Hematopoietic multipotent progenitor cell treated with erythropoietin and hydrocortisone succinate and interleukin-3 and kit ligand, for 8 days (in vitro differentiated cells): ENCODE results near the gene HNRNPA3.
A peak's percentile ranks its signal among the peaks of the same experiment; 100 is the strongest.
"Not testable (repeated sequence)": the region's sequence is repeated elsewhere in the genome, so short reads cannot be mapped to it uniquely, and the experiment has no call there.

Source experiments
- DNase-seq: peaks from one replicate; pipeline ENCODE4 v3.0.0-alpha.2; 2015

HNRNPA3 gene

DNA sequence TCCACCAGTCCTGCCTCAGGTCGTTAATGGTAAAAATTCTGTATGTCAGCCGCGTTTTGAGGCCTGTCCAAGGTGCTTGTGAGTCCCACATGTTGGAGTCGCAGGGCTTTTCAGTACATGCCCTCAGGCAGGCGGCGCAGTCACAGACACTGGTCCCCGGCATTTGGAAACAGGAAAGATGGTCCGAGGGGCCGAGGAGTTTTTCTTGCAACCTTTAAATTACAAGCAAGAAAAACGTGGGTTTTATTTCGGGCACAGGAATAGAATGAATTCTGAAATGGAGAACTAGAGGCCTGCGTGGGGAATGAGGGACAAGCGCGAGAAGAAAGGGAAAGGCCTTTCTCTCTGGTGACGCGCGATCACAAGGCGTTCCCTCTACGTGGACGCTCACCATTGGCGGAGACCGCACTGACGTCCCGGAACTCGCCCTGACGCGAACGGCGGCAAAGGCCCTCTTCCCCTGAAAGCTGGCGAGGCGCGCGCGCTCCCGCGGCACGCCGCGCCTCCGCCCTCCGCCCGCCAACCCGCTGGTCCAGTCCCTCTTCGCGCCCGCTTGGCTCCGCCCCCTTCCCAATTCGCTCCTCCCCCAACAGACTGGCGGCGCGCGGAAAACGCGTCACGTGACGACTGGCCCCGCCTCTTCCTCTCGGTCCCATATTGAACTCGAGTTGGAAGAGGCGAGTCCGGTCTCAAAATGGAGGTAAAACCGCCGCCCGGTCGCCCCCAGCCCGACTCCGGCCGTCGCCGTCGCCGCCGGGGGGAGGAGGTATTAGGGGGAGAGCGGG, at the start of gene HNRNPA3:
HNRNPA3 (plus strand) TSS at position 689 of the 785 bp plus-strand sequence; CDS start at position 695, 6 bp downstream.
- DNase-seq = peak; percentile 98

GRCh38 chr2:177164131-177164530, 48.5 kb upstream of the HNRNPA3 start:
- DNase-seq = no peak

DNA sequence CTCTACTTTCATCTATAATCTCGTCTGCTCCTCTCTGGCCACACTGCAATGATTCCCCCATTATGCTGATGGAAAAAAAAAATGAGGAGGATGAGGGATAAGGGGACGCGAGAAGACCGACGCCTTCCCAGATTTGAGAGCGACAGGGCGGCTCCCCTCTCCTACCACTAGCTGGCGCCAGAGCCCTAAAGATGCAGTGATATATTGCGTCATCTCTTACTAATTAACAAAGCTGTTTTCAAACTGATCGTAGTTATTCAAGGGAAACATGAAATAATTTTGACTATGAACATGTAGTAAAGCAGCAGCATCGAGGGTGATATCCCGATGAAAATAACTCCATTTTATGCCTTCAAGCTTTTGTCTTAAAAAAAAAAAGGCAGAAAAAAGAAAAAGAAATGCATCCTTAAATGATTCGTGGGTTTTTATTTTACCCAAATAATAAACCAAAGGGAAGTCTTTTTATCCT, 48.0 kb upstream of the HNRNPA3 start:
- peak; percentile 90 for DNase-seq

DNA sequence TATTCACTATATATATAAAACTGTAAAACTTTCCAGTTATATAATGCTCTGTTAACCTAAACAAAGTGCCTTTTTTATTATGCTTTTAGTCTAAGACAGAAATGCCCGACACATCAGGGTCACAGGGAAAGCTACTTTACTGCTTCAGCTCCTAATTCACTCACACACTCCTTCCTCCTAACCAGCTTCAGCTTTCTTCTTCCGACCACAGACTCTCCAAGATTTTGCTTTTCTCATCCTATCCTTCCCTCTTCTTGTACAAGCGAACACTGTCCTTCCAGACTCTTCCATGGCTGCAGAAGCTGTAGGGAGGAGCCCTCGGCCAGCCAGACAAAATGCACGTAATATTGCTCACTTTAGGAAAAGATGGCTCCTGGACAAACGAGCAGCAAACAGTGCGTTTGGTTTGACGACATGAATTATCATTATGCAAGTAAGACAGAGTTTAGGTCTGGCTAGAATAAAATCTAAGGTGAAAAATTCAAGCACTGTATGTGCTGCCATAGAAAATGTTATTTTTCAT, 47.5 kb upstream of the HNRNPA3 start:
- peak; percentile 53 for DNase-seq

- DNase-seq = peak; percentile 27
These were observed 46.6 kb upstream of the HNRNPA3 start for GRCh38 chr2:177165721-177166711.

DNA sequence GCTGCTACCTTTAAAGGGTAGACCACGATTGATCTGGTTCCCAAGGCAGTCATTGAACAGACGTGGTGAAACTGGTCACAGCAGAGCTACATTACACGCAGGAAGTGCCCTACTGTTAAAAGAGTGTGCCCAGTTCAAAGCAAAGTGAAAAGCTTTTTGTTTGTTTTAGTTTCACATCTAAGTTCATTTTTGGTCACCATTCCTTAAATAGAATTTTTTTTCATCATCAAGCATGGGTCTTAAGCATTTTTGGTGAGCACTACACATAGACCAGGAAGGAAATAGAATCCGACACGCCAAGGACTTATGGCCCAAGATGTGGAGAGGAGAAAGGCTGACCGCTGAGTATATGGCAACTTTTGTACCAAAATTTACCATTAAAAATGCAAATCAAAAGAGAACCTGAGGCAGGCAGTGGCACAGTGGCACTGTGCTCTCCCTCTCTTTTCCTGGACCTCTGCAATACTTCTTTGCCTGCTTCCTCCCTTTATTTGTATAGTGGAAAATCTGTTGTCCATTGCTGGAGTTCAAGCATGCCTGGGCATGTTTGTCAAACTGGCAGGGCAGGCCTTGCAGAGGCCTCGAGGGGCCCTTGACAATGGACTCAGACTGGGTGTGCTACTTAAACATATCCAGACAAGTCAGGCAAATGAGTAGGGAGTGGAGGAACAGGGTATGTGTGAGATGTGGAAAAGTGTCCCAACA, 42.6 kb upstream of the HNRNPA3 start:
- no peak for DNase-seq

DNA sequence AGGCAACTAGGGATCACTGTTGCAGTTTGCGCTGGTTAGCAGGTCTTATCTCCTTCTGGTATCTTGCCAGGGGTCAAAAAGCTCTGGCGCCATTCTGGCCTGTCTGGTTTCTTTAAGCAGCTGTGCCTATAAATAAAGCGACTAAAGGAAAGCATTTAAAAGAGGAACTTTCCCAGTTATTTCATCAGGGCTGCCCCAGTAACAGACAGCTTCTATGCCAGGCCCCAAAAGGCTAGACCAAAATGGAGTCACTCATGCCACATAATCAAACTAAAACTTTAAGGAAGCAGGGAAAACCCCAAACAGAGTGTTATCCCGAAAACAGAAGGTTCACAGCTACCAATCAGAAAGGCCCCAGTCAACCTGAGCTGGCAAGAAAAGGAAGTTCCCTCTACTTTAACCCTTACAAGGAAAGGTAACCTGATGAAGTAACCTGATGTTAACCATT, 41.2 kb upstream of the HNRNPA3 start:
- no peak for DNase-seq

DNA sequence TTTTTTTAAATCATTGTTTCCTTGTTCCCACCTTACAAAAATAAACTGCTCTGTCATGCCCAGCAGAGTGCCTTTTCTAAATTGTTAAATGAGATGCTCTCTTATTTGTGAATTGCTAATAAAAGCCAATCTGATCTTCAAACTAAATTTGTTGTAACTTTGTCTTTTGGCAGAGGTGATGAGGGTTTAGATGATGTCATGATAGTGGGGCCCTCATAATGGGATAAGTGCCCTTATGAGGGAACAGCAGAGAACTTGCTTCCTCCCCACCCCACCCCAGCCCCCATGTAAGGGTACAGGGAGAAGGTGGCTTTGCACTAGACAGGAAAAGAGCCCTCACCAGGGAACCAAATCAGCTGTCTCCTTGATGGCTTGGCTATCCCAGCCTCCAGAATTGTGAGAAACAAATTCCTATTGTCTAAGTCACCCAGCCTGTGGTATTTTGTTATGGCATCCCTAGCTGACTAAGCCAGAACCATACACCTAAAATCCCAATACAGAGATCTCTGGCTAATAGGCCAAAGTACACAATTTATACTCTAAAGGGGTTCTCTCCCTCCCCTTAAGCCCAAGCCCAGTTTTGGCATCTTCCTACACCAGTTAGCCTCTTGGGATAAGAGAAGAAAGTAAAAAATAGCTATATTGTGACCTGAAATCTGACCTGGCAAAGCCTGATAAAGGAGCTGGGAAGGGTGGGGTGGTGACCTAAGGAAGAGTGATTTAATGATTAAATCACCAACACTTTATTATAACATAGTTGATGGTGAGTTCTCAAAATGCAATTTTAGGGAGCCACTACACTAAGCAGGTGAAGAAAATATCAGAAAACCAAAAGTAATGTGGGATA, 40.3 kb upstream of the HNRNPA3 start:
- DNase-seq = no peak

GRCh38 chr2:177174486-177174885, 38.1 kb upstream of the HNRNPA3 start:
- no peak for DNase-seq

DNA sequence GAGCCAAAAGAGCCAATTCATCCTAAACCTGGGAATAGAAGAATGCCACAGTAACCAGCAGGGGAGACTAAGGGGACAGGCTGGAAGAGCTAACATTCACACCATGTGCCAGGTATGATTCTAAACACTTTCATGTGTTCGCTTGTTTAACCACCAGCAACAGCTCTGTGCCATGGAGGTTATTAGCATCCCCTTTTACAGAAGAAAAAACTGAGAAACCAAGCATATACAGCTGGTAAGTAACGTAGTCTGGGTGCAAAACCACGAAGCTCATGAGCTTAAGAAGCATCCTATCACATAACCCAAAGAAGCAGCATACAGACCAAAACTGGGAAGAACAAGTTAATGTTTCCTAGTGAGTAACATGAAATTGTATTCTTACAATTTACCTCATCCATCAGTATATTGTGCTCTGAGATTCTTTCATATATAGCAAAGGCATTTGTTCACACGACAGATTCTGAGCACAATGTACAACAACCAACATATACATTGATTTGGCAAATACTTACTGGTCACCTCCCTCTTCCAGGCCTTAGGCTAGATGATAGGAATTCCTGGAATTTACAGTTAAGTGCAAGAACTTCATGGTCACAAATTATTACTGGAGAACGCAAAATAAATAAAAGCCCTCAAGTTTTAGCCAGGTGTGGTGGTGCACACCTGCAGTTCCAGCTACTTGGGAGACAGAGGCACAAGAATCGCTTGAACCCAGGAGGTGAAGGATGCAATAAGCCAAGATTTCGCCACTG, 36.5 kb upstream of the HNRNPA3 start:
- no peak for DNase-seq

- DNase-seq = no peak
These were observed 33.8 kb upstream of the HNRNPA3 start for GRCh38 chr2:177178797-177179196.

DNA sequence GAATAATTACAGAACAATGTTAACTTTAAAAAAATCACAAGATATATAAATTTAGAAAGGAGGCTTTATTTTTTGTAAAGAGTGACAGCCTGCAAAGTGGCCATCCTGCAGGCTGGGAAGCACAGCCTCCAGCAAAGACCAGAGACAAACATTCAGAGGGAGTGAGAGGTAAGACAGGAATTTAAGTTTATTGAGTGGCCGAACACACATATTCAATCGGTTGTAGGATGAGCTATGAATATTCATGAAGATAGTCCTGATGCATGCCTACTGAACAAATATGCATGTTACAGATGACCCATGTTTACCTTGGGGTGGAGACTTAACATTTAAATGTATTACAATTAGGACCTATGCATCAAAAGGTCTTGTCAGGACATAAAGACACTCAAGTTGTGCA, 33.4 kb upstream of the HNRNPA3 start:
- no peak for DNase-seq

- not testable (repeated sequence) for DNase-seq
These were observed 32.9 kb upstream of the HNRNPA3 start for GRCh38 chr2:177179671-177180070.

DNA sequence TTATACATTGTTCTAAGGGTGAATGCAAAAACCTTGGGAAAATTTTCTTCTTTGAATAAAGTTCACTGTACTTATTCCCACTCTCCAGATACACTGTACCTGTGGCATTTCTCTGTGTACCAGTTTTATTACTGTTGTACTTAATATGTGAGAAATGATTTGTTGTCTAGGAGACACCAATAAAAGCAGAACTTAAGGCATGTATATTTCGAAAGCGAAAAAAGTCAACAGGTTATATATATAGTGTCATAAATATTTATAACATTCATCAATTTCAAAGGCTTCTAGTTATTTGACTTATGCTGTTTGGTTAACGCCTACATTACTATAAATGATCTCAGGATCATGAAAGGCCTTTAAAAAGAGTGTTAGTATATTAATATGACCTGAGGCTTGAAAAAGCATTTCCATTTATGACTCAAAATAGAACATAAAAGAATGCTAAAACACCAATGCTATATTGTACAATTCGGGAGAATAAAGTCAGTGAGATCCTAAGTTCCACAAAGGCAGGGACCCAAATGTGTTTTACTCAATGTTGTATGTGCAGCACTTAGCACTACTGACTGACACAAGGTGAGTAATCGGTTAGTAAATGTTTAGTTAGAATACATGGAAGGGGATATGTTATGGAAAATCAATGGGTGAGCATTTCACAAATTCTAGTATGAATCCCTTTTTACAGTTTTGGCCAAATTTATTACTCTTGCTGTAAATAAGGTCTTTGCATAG, 32.2 kb upstream of the HNRNPA3 start:
- no peak for DNase-seq

- DNase-seq = no peak
These were observed 28.7 kb upstream of the HNRNPA3 start for GRCh38 chr2:177183860-177184259.

GRCh38 chr2:177184606-177185005, 28.0 kb upstream of the HNRNPA3 start:
- no peak for DNase-seq

DNA sequence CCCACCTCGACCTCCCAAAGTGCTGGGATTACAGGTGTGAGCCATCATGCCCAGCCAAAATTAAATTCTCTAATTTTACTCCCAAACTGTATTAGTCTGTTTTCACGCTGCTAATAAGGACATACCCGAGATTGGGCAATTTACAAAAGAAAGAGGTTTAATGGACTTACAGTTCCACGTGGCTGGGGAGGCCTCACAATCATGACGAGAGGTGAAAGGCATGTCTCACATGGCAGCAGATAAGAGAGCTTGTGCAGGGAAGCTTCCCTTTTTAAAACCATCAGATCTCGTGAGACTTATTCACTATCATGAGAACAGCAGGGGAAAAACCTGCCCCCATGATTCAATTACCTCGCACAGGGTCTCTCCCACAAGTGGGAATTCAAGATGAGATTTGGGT, 26.6 kb upstream of the HNRNPA3 start:
- DNase-seq = not testable (repeated sequence)

- no peak for DNase-seq
These were observed 24.8 kb upstream of the HNRNPA3 start for GRCh38 chr2:177187631-177188312.
